Lower leg skin (tissue), 4 donors: ENCODE results near the gene BTG3. TPM values are rescaled to one million over a fixed set of nuclear protein-coding genes. Genes with fewer than 3 reads are reported as not detected.

Experiments used
- DNase-seq, 2 donors: peaks; one replicate each; pipeline ENCODE4 v3.0.0-alpha.2; 2019; ENCODE audit warnings: low spot score in 2 of 2
- H3K4me3 ChIP-seq: fragments of 200-600 bp; sonication (generic); 2 replicates; pipeline ENCODE4 v1.5.1; 2017; ENCODE audit warnings: mild to moderate bottlenecking, low read depth; ENCODE audit not compliant: poor library complexity, severe bottlenecking
- CTCF ChIP-seq, 3 donors: fragments of 450-650 bp; IDR thresholded peaks; one replicate each; pipeline ENCODE4 v1.5.1; 2016; ENCODE audit warnings: antibody characterized with exemption in 3 of 3, mild to moderate bottlenecking in 3 of 3, moderate library complexity in 2 of 3
- POLR2A ChIP-seq, 2 donors: fragments of 450-650 bp; IDR thresholded peaks; one replicate each; pipeline ENCODE4 v1.6.1; 2016 to 2017; ENCODE audit warnings: antibody characterized with exemption in 2 of 2, mild to moderate bottlenecking in 1 of 2, moderate library complexity in 1 of 2
- WGBS, 2 donors: methylation state at CpG; one replicate each; pipeline ENCODE4 v1.1.5; 2018; 5-methylcytosine and 5-hydroxymethylcytosine counted together
- intact Hi-C: fragments of 100-400 bp; cut with DNase I; formaldehyde crosslinking; loops from one replicate; pipeline ENCODE4 v1.15.0; 2023; ENCODE audit warnings: low total_unique reads
- total RNA-seq, 4 donors: library from RNA; depleted of rRNA; stranded (reverse); fragments of >200 nt; gene quantifications; one replicate each; pipeline ENCODE4 v1.1.0, GENCODE V29; 2016

Gene BTG3
- total RNA-seq, 4 donors from 2014 or later = 43.0 to 88.3 (median 57.3) TPM

DNA sequence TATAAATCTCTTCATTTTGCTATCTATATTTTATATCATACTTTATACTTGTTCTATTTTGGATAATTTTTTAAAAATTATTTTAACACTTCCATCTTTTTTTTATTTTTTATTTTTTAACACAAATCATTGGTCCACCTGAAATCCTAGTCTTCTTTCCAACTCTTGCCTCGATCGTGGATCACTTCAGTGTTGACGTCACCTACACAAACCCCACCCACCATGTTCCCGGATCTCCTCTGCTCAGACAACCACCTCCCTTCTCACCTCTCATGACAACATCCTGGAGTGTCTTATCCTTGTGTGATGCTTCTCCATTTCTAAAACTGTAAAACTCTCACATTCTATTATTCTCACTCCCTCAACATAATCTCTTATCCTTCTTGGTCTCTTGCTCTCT, 34.1 kb upstream of the BTG3 start:
- intact Hi-C loops = no loop called here
- DNase-seq = no peak
- H3K4me3 ChIP-seq = no peak overlapping the region
- WGBS, 2 donors = 86% methylated on average over 4 of the region's 4 CpGs
- TF ChIP-seq CTCF (IDR thresholded peaks at IDR 0.05) (no peak), POLR2A (IDR thresholded peaks at IDR 0.05) (no peak)

DNA sequence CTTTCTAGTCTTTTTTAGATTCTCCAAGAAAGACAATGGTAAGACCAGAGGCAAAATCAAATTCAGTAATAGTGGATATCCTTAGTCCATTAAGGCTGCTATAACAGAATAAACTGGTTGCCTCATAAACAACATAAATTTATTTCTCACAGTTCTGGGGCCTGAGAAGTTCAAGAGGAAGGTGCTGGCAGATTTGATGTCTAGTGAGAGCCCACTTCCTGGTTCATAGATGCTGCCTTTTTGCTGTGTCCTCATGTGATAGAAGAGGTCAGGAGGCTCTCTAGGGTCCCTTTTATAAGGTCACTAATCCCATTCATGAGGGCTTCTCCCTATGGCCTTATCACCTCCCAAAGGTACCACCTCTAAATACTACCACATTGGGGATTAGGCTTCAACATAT, 31.5 kb upstream of the BTG3 start:
- intact Hi-C loops = no loop called here
- TF ChIP-seq CTCF (IDR thresholded peaks at IDR 0.05) (no peak), POLR2A (IDR thresholded peaks at IDR 0.05) (no peak)

GRCh38 chr21:17640821-17641220, 28.1 kb upstream of the BTG3 start:
- intact Hi-C loops = no loop called here
- DNase-seq = no peak
- TF ChIP-seq POLR2A (IDR thresholded peaks at IDR 0.05) = no peak
- TF ChIP-seq CTCF (IDR thresholded peaks at IDR 0.05) = no peak
- no peak overlapping the region for H3K4me3 ChIP-seq
- 81 to 90% methylated on average over 2 of the region's 2 CpGs for WGBS, 2 donors

More for the DNA sequence above, 31.5 kb upstream of the BTG3 start:
- no peak overlapping the region for H3K4me3 ChIP-seq
- DNase-seq = no peak

DNA sequence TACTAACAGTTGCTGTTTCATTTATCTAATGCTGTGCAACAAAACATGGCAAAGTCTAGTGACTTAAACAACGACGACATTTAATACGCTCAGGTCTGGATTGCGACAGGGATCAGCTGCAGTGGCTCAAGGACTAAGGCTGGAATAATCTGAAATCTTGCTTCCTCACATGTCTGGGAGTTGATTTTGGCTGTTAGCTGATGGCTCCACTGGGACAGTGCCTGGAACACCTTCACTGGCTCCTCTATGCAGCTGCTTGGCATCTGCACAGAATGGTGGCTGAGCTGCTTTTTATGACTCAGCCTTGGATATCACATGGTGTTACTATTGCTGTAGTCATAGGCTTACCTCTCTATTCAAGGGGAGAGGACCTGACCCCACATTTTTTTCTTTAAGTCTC, 24.0 kb upstream of the BTG3 start:
- no peak for DNase-seq
- 83 to 97% methylated on average over 4 of the region's 4 CpGs for WGBS, 2 donors
- intact Hi-C loops = no loop called here
- H3K4me3 ChIP-seq = no peak overlapping the region
- TF ChIP-seq CTCF (IDR thresholded peaks at IDR 0.05) (no peak), POLR2A (IDR thresholded peaks at IDR 0.05) (no peak)

GRCh38 chr21:17631195-17631594, 18.5 kb upstream of the BTG3 start:
- no peak for TF ChIP-seq POLR2A (IDR thresholded peaks at IDR 0.05)
- TF ChIP-seq CTCF (IDR thresholded peaks at IDR 0.05) = no peak
- no peak for DNase-seq
- intact Hi-C loops = no loop called here
- no peak overlapping the region for H3K4me3 ChIP-seq
- WGBS, 2 donors = 45 to 53% methylated on average over 4 of the region's 4 CpGs

GRCh38 chr21:17622018-17622417, 9.3 kb upstream of the BTG3 start:
- H3K4me3 ChIP-seq = no peak overlapping the region
- no peak for TF ChIP-seq CTCF (IDR thresholded peaks at IDR 0.05)
- TF ChIP-seq POLR2A (IDR thresholded peaks at IDR 0.05) = no peak
- intact Hi-C loops = no loop called here
- 34% methylated on average over 2 of the region's 2 CpGs for WGBS, 2 donors
- no peak for DNase-seq
